ENCODE results near the gene ATP8B4.

- TF ChIP-seq TSHZ2 (CRISPR knock-in tag; IDR thresholded peaks at IDR 0.05) (no peak), ZFP3 (CRISPR knock-in tag; IDR thresholded peaks at IDR 0.05) (no peak), ARNTL (CRISPR knock-in tag; IDR thresholded peaks at IDR 0.05; ENCODE audit: borderline replicate concordance, low read depth) (no peak), SNAI2 (CRISPR knock-in tag; IDR thresholded peaks at IDR 0.05) (no peak), PATZ1 (CRISPR knock-in tag; IDR thresholded peaks at IDR 0.05; ENCODE audit: borderline replicate concordance) (no peak), CREB5 (CRISPR knock-in tag; IDR thresholded peaks at IDR 0.05; ENCODE audit: low read depth) (no peak), ISL1 (CRISPR knock-in tag; IDR thresholded peaks at IDR 0.05) (no peak), BACH2 (CRISPR knock-in tag; IDR thresholded peaks at IDR 0.05; ENCODE audit: borderline replicate concordance) (no peak)
Measured at GRCh38 chr15:50109076-50109987, 9.7 kb downstream of the ATP8B4 start.
